ENCODE measurements around the gene KDELR1. TPM values are rescaled to one million over a fixed set of nuclear protein-coding genes. Genes with fewer than 3 reads are reported as not detected.
A peak's percentile ranks its signal among the peaks of the same experiment; 100 is the strongest.

The KDELR1 gene
- total and polyA plus RNA-seq, 9 of the 15 experiments (the other 6 are each of a cell fraction or from before 2014, with no cell fraction given) = 6.1 to 165 (median 58.5) TPM

DNA sequence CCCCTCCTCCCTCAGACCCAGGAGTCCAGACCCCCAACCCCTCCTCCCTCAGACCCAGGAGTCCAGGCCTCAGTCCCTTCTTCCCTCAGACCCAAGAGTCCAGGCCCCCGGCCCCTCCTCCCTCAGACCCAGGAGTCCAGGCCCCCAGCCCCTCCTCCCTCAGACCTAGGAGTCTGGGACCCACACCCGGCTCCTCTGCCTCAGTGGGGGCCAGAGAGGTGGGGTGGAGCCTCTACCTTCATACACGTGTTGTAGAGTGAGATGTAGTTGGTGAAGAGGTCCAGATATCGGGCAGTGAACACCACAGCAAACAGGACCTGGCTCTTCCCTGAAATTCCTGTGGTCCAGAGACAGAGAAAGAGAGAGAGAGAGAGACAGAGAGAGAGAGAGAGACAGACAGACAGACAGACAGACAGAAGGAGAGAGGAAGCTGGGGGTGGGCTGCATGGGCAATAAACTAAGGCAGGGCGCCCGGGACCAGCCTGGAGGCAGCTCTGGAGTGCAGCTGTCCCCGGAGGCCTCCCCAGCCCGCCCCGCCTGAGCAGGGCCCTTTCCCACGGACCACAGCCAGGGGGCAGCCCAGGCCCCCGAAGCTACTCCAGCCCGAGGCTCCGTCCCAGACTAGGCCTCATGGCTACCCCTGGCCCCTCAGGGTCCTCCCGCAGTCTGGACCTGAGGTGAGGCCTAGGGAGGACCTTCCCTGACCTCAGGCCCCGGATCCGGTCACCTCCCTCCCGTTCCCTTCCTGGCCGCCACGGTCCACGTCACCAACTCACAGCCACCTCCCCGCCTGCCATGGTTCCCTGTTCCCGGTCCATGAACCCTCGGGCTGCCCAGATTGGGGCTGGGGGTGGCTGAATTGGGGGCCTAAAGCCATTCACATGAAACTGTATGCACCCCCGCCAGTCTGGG, 907 bp downstream of the KDELR1 start (continued):
- TF ChIP-seq VEZF1 (CRISPR knock-in tag; IDR thresholded peaks at IDR 0.05) (peak; percentile 42), ZFP36 (IDR thresholded peaks at IDR 0.05; ENCODE audit: low read depth, low read length, partially characterized antibody) (no peak), FOXP1 (CRISPR knock-in tag; IDR thresholded peaks at IDR 0.05) (peak; percentile 78; the same call in 1 of the 2 replicates), ZNF121 (CRISPR knock-in tag; conservative IDR thresholded peaks at IDR 0.05) (no peak), FOXJ3 (CRISPR knock-in tag; IDR thresholded peaks at IDR 0.05) (no peak), TCF7 (IDR thresholded peaks at IDR 0.05; ENCODE audit: borderline replicate concordance) (peak; percentile 16; the same call in 1 of the 2 replicates), ZBTB7A (IDR thresholded peaks at IDR 0.05; ENCODE audit: borderline replicate concordance, control insufficient read depth, low read depth, low read length) (peak; percentile 96), CHAMP1 (IDR thresholded peaks at IDR 0.05) (no peak), SRSF9 (IDR thresholded peaks at IDR 0.05; ENCODE audit: borderline replicate concordance, low read depth, low read length) (no peak), PTTG1 (tag; IDR thresholded peaks at IDR 0.05; ENCODE audit: low read depth) (no peak), SRSF7 (optimal IDR thresholded peaks at IDR 0.05; ENCODE audit: low read depth, low read length) (no peak), ZSCAN32 (CRISPR knock-in tag; IDR thresholded peaks at IDR 0.05) (no peak), RAD21 (CRISPR knock-in tag; conservative IDR thresholded peaks at IDR 0.05 in 1 of 2, IDR thresholded peaks at IDR 0.05 in 1 of 2) (peak; percentile 37 to 54; a peak in 3 of 4 replicates), MTA3 (IDR thresholded peaks at IDR 0.05; ENCODE audit: borderline replicate concordance) (peak; percentile 62; the same call in 1 of the 2 replicates), NFXL1 (CRISPR knock-in tag; IDR thresholded peaks at IDR 0.05) (no peak)
- TF ChIP-seq, protein P1, sequence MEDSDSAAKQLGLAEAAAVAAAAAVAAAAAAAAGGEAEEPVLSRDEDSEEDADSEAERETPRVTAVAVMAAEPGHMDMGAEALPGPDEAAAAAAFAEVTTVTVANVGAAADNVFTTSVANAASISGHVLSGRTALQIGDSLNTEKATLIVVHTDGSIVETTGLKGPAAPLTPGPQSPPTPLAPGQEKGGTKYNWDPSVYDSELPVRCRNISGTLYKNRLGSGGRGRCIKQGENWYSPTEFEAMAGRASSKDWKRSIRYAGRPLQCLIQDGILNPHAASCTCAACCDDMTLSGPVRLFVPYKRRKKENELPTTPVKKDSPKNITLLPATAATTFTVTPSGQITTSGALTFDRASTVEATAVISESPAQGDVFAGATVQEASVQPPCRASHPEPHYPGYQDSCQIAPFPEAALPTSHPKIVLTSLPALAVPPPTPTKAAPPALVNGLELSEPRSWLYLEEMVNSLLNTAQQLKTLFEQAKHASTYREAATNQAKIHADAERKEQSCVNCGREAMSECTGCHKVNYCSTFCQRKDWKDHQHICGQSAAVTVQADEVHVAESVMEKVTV (CRISPR knock-in tag; IDR thresholded peaks at IDR 0.05) = no peak
- TF ChIP-seq, protein P2, sequence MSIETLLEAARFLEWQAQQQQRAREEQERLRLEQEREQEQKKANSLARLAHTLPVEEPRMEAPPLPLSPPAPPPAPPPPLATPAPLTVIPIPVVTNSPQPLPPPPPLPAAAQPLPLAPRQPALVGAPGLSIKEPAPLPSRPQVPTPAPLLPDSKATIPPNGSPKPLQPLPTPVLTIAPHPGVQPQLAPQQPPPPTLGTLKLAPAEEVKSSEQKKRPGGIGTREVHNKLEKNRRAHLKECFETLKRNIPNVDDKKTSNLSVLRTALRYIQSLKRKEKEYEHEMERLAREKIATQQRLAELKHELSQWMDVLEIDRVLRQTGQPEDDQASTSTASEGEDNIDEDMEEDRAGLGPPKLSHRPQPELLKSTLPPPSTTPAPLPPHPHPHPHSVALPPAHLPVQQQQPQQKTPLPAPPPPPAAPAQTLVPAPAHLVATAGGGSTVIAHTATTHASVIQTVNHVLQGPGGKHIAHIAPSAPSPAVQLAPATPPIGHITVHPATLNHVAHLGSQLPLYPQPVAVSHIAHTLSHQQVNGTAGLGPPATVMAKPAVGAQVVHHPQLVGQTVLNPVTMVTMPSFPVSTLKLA (conservative IDR thresholded peaks at IDR 0.05) = peak in 1 of 2 experiments; percentile 42; a peak in 2 of 4 replicates
- TF ChIP-seq, protein P3, sequence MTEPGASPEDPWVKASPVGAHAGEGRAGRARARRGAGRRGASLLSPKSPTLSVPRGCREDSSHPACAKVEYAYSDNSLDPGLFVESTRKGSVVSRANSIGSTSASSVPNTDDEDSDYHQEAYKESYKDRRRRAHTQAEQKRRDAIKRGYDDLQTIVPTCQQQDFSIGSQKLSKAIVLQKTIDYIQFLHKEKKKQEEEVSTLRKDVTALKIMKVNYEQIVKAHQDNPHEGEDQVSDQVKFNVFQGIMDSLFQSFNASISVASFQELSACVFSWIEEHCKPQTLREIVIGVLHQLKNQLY (CRISPR knock-in tag; conservative IDR thresholded peaks at IDR 0.05) = no peak

Data from K562 (cell line).